Measurements from ENCODE around the gene SSR1.

The SSR1 gene

DNA sequence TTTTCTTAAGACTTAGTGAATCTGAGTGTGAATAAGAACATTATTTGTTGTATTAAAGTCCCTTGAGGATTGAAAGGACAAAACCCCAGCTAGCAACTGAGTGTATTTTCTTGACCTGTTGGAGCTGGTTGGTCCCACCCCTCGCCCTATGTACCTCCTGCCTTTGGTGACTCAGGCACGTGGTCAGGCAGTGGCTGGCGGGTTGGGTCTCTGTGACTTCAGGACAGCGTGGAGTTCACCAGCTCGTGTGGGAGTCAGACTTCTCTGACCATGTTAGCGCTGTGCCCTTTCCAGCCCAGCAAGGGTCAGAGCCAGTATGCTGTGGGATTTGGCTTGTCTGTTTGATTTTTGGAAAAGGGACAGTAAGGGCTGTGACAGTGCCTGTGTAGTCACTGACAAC is 93.7 kb downstream of the SSR1 start:
- no peak for DNase-seq (ENCODE audit: low read depth, low spot score)
- peak overlapping the region; percentile 96 for H3K27ac ChIP-seq

GRCh38 chr6:7218406-7218988 is 94.5 kb downstream of the SSR1 start:
- no peak for DNase-seq (ENCODE audit: low read depth, low spot score)
- peak overlapping the region; percentile 96 for H3K27ac ChIP-seq

All from epithelial cell of prostate (primary cell).